Endothelial cell of umbilical vein (primary cell): ENCODE measurements around the gene PHKG2.

ENCODE experiments used
- CTCF ChIP-seq, 2 donors: IDR thresholded peaks; 1 replicate in 1 of 2; 2 replicates in 1 of 2; pipeline ENCODE4 v1.5.1; 2011; ENCODE audit warnings: low read length in 2 of 2, mild to moderate bottlenecking in 2 of 2, moderate library complexity in 2 of 2, control low read depth in 1 of 2, inconsistent platforms in 1 of 2, low read depth in 1 of 2; ENCODE audit not compliant: insufficient read depth in 1 of 2; ENCODE audit errors: extremely low read depth in 1 of 2
- EZH2 ChIP-seq: IDR thresholded peaks from 2 replicates; pipeline ENCODE4 v1.6.1; 2012; ENCODE audit warnings: borderline replicate concordance, low read depth, mild to moderate bottlenecking, moderate library complexity, low read length, inconsistent platforms; ENCODE audit not compliant: severe bottlenecking
- FOS ChIP-seq: IDR thresholded peaks from 2 replicates; pipeline ENCODE4 v1.6.1; 2011; ENCODE audit warnings: mild to moderate bottlenecking, low read length, moderate library complexity, borderline replicate concordance; ENCODE audit not compliant: insufficient read depth
- GATA2 ChIP-seq: IDR thresholded peaks from 2 replicates; pipeline ENCODE4 v1.7.0; 2011; ENCODE audit warnings: low read depth, mild to moderate bottlenecking, moderate library complexity, mixed read lengths, low read length; ENCODE audit not compliant: insufficient read length, insufficient read depth
- JUN ChIP-seq: IDR thresholded peaks from 2 replicates; pipeline ENCODE4 v1.6.1; 2011; ENCODE audit warnings: borderline replicate concordance, low read depth; ENCODE audit not compliant: insufficient read length, insufficient read depth
- MAX ChIP-seq: IDR thresholded peaks from 2 replicates; pipeline ENCODE4 v1.6.1; 2011; ENCODE audit not compliant: insufficient read depth, insufficient read length
- MYC ChIP-seq: IDR thresholded peaks from one replicate; pipeline ENCODE4 v1.6.1; 2011; ENCODE audit warnings: mild to moderate bottlenecking, low read depth, low read length
- POLR2A ChIP-seq: IDR thresholded peaks from 2 replicates; pipeline ENCODE4 v1.6.1; 2012; ENCODE audit warnings: low read depth, mild to moderate bottlenecking, control low read depth, low read length
- POLR2AphosphoS5 ChIP-seq: IDR thresholded peaks from 2 replicates; pipeline ENCODE4 v1.6.1; 2012; ENCODE audit warnings: low read depth, mild to moderate bottlenecking, control low read depth, low read length, moderate library complexity; ENCODE audit not compliant: insufficient read depth

- TF ChIP-seq CTCF (IDR thresholded peaks at IDR 0.05; ENCODE audit: extremely low read depth in 1 of 2, insufficient read depth in 1 of 2, low read depth in 1 of 2, low read length in 2 of 2) (no peak), POLR2AphosphoS5 (no peak), EZH2 (no peak), POLR2A (no peak), MAX (no peak), FOS (no peak), JUN (no peak), MYC (no peak), GATA2 (no peak)
These were observed 19.9 kb upstream of the PHKG2 start for GRCh38 chr16:30728321-30728720.
